ENCODE results near the gene TTLL11.

The TTLL11 gene

GRCh38 chr9:122092611-122093506, at the start of gene TTLL11:
TSS of gene TTLL11 (minus strand) at chr9:122093308. CDS start at chr9:122093148, 160 bp downstream.
- H3K4me3 ChIP-seq (ENCODE audit: low read length) = peak within 1 kb of the TSS; percentile 64
- DNase-seq (ENCODE audit: low read depth) = peak; percentile 60
- TF ChIP-seq, protein P1, sequence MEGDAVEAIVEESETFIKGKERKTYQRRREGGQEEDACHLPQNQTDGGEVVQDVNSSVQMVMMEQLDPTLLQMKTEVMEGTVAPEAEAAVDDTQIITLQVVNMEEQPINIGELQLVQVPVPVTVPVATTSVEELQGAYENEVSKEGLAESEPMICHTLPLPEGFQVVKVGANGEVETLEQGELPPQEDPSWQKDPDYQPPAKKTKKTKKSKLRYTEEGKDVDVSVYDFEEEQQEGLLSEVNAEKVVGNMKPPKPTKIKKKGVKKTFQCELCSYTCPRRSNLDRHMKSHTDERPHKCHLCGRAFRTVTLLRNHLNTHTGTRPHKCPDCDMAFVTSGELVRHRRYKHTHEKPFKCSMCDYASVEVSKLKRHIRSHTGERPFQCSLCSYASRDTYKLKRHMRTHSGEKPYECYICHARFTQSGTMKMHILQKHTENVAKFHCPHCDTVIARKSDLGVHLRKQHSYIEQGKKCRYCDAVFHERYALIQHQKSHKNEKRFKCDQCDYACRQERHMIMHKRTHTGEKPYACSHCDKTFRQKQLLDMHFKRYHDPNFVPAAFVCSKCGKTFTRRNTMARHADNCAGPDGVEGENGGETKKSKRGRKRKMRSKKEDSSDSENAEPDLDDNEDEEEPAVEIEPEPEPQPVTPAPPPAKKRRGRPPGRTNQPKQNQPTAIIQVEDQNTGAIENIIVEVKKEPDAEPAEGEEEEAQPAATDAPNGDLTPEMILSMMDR (conservative IDR thresholded peaks at IDR 0.05; ENCODE audit: low read depth, low read length) = no peak

DNA sequence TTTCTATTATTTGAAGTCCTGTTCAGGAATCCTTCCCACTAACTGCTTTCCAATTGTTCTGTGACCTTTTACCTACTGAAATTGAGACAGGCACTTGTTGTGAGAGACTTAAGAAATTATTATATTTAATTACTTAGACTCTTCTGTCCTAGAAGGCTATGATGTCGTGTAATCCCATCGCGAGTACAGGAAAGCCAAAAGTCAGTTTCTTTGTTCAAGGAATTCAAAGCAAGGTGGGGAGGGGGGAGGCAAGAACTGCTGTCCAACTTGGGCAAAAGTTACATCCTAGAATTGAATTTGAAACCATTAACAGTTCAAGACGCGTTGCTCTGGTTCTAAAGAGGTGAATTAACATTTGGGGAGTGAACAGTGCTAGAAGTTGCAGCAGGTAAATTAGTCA, 48.6 kb upstream of the TTLL11 start:
- TF ChIP-seq, protein P1 (conservative IDR thresholded peaks at IDR 0.05; ENCODE audit: low read depth, low read length) = no peak
- H3K4me3 ChIP-seq (ENCODE audit: low read length) = no peak overlapping the region

DNA sequence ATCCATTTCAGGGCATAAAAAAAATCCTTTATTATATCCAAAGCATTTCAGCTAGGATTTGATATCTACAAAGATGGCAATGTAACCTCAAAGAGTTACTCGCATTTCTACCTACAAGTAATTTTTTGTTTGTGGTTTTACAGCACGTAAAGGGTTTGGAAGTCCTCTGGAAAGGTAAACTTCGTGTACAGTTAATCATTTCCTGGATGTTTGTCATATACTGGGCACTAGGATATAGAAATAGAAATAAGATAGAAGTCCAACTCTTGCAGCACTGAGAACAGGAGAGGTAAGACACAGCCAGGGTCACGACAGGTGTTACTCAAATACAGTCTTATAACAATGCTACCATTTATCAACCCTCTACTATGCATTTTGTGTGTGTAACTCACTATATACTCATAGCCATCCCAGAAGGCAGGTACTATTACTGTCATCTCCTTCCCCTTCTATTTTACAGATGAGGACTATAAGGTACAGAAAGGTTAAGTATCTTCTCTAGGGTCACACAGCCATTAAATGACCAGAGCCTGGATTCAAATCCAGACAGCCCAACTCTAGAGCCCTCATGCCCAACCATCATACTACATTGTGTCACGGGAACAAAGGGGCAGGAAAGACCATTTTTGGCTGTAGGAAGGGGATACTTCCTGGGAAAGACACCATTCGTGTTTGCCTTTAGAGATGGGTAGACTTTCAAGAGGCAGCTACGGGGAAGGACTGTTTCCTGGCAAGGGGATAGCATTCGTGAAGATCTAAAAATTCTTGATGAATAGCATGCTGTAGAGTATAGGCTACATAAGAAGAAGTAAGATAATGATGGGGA, 47.5 kb upstream of the TTLL11 start:
- no peak for DNase-seq (ENCODE audit: low read depth)
- no peak overlapping the region for H3K4me3 ChIP-seq (ENCODE audit: low read length)
- TF ChIP-seq, protein P1 (conservative IDR thresholded peaks at IDR 0.05; ENCODE audit: low read depth, low read length) = no peak

More for the DNA sequence above, 48.6 kb upstream of the TTLL11 start:
- DNase-seq (ENCODE audit: low read depth) = no peak

DNA sequence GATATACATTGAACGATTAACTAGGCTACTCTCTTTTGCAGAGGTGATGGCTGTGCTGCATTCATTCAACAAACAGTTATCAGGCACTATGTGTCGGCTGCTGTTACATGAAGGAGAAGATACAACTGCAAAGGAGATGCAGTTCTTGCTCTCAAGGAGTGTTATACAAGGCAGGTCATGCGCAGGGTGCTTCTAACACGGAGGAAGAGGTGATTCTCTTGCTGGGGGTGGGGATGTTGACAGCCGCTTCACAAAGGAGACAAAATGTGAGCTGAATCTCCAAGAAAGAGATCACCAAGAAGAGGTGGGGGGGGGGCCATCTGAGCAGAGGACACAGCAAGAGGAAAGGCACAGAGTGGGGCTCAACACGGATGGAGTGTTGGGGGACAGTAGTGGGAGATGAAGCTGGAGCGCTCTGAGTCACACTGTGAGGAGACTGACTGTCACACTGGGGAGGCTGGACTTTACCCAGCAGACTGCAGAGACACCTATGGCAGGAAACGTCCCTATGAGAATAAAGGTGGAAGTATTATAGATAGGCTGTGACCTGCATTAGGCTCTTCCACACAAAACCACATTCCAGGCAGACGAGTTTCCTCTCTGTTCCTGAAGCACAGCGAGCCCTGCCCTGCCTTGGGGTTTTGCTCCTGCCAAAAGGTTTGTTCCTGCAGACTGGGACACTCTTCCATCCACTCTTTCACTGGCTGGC, 45.6 kb upstream of the TTLL11 start:
- H3K4me3 ChIP-seq (ENCODE audit: low read length) = no peak overlapping the region
- TF ChIP-seq, protein P1 (conservative IDR thresholded peaks at IDR 0.05; ENCODE audit: low read depth, low read length) = no peak
- no peak for DNase-seq (ENCODE audit: low read depth)

DNA sequence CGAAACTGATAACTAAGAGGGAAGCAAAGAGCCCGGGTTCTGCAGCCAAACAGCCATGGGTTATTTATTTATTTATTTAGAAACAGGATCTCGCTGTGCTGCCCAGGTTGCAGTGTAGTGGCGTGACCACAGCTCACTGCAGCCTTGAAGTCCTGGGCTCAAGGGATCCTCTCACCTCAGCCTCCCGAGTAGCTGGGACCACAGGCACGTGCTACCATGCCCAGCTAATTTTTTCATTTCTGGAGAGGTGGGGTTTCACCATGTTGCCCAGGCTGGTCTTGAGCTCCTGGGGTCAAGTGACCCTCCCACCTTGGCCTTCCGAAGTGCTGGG, 42.4 kb upstream of the TTLL11 start:
- no peak for DNase-seq (ENCODE audit: low read depth)
- TF ChIP-seq, protein P1 (conservative IDR thresholded peaks at IDR 0.05; ENCODE audit: low read depth, low read length) = no peak
- no peak overlapping the region for H3K4me3 ChIP-seq (ENCODE audit: low read length)

DNA sequence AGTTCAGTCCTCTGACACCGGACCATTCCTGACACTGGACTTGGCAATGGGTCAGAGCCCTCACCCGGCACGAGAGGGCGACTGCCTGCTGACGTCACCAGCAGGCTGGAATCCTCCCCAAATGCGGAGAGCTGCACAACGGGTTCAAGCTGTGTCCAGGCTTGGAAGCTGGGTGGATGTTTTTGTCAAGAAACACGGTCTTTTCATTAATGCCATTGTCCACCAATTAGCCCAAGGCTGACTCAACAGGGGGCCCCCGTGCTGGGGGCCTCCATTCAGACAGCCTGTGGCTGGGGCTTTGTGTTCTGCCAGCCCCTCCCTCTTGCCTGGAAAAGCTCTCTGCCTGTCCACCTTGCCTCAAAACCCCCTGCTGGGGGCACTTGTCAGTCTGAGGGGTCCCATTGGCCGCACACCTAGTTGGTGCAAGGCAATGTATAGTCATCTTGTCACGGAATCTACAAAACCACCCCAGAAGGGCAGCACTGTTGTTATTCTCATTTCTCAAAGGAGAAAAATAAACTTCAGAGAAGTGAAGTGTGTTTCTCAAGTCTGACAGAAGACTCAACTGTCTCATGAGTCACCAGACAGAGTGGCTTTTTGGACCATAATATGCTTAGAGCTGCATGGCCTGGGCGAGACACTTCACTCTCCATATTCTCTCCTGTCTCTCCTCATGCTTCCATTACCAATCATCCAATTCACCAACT, 41.9 kb upstream of the TTLL11 start:
- TF ChIP-seq, protein P1 (conservative IDR thresholded peaks at IDR 0.05; ENCODE audit: low read depth, low read length) = no peak
- H3K4me3 ChIP-seq (ENCODE audit: low read length) = no peak overlapping the region
- DNase-seq (ENCODE audit: low read depth) = no peak

Measured in retinal pigment epithelial cell (primary cell).